ENCODE results near the gene ATP11C.
"Not testable (repeated sequence)": the region's sequence is repeated elsewhere in the genome, so short reads cannot be mapped to it uniquely, and the experiment has no call there.

Gene ATP11C

GRCh38 chrX:139971394-139971749 is 38.5 kb upstream of the ATP11C start:
- H3K9ac ChIP-seq, result no peak overlapping the region
- no peak overlapping the region for H2AFZ ChIP-seq (ENCODE audit: low read depth)
- no peak overlapping the region for H3K4me2 ChIP-seq

DNA sequence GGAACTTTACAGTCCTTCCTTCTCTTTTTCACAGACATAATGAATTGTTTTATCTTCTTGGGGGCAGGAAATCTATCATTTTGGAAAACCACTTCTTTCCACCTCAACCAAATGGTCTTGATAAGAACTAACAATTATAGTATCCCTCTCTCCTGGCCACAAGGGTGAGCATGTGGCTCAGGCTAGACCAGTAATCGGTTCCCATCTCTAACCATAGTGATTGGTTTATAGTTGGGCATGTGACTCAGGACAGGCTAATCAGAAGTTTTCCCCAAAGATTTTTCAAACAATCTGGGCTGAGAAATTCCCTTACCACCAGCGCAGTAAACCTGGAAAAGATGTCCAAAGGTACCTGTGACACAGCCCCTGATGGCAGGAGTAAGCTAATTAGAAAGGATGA is 36.4 kb upstream of the ATP11C start:
- no peak for TF ChIP-seq CTCF (conservative IDR thresholded peaks at IDR 0.05; ENCODE audit: low read depth, low read length)
- no peak overlapping the region for H3K4me3 ChIP-seq (IDR thresholded peaks at IDR 0.05; ENCODE audit: insufficient read depth, low read depth, low read length)

More at GRCh38 chrX:139971394-139971749, 38.5 kb upstream of the ATP11C start:
- Histone ChIP-seq H3K4me3 (IDR thresholded peaks at IDR 0.05; ENCODE audit: insufficient read depth, low read depth, low read length) (no peak overlapping the region), H3K4me1 (ENCODE audit: low read depth, poor library complexity, severe bottlenecking) (no peaks in the 10 kb centered on the region), H3K36me3 (ENCODE audit: insufficient read depth) (no peaks in the 10 kb centered on the region), H3K27me3 (ENCODE audit: insufficient read depth, low read depth) (no peaks in the 10 kb centered on the region), H4K20me1 (ENCODE audit: insufficient read depth) (no peaks in the 10 kb centered on the region), H3K27ac (no peak overlapping the region), H3K79me2 (ENCODE audit: insufficient read depth, low read depth) (no peaks in the 10 kb centered on the region)
- no peak for TF ChIP-seq CTCF (conservative IDR thresholded peaks at IDR 0.05; ENCODE audit: low read depth, low read length)

GRCh38 chrX:139967750-139968149 is 34.9 kb upstream of the ATP11C start:
- Histone ChIP-seq H3K4me1 (ENCODE audit: low read depth, poor library complexity, severe bottlenecking) (no peaks in the 10 kb centered on the region), H3K79me2 (ENCODE audit: insufficient read depth, low read depth) (no peaks in the 10 kb centered on the region), H2AFZ (ENCODE audit: low read depth) (no peak overlapping the region), H3K9ac (no peak overlapping the region), H3K4me3 (IDR thresholded peaks at IDR 0.05; ENCODE audit: insufficient read depth, low read depth, low read length) (no peak overlapping the region), H3K27ac (no peak overlapping the region), H3K4me2 (no peak overlapping the region), H4K20me1 (ENCODE audit: insufficient read depth) (no peaks in the 10 kb centered on the region), H3K36me3 (ENCODE audit: insufficient read depth) (no peaks in the 10 kb centered on the region), H3K27me3 (ENCODE audit: insufficient read depth, low read depth) (no peaks in the 10 kb centered on the region)
- TF ChIP-seq CTCF (conservative IDR thresholded peaks at IDR 0.05; ENCODE audit: low read depth, low read length), result no peak

More for the DNA sequence above, 36.4 kb upstream of the ATP11C start:
- Histone ChIP-seq H2AFZ (ENCODE audit: low read depth) (no peak overlapping the region), H3K4me1 (ENCODE audit: low read depth, poor library complexity, severe bottlenecking) (no peaks in the 10 kb centered on the region), H3K27me3 (ENCODE audit: insufficient read depth, low read depth) (no peaks in the 10 kb centered on the region), H3K9ac (no peak overlapping the region), H3K36me3 (ENCODE audit: insufficient read depth) (no peaks in the 10 kb centered on the region), H3K79me2 (ENCODE audit: insufficient read depth, low read depth) (no peaks in the 10 kb centered on the region), H4K20me1 (ENCODE audit: insufficient read depth) (no peaks in the 10 kb centered on the region), H3K4me2 (no peak overlapping the region), H3K27ac (no peak overlapping the region)

DNA sequence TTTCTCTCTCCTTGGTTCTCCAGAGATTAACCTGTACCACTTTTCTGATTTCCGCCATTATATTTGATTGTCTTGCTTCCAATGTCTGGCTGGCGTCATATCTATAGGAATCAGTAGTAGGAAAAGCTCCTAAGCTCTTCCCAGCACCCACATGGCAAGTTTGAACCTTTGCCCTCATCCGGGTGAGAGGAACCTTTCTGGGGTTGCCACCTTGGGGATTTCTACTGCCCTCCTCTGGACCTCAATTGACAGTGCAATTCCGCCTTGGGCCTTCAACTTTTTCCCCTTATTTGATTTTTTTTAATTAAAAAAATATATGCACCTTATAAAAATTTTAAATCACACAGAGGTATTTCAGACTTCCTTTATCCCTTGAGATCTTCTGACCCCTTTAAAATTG is 34.4 kb upstream of the ATP11C start:
- H3K79me2 ChIP-seq (ENCODE audit: insufficient read depth, low read depth), result no peaks in the 10 kb centered on the region
- H3K4me1 ChIP-seq (ENCODE audit: low read depth, poor library complexity, severe bottlenecking), result no peaks in the 10 kb centered on the region
- TF ChIP-seq CTCF (conservative IDR thresholded peaks at IDR 0.05; ENCODE audit: low read depth, low read length), result no peak
- no peak overlapping the region for H3K4me3 ChIP-seq (IDR thresholded peaks at IDR 0.05; ENCODE audit: insufficient read depth, low read depth, low read length)
- H3K27me3 ChIP-seq (ENCODE audit: insufficient read depth, low read depth), result no peaks in the 10 kb centered on the region
- H3K9ac ChIP-seq, result no peak overlapping the region
- H3K4me2 ChIP-seq, result no peak overlapping the region
- no peak overlapping the region for H3K27ac ChIP-seq
- no peaks in the 10 kb centered on the region for H3K36me3 ChIP-seq (ENCODE audit: insufficient read depth)
- no peaks in the 10 kb centered on the region for H4K20me1 ChIP-seq (ENCODE audit: insufficient read depth)
- no peak overlapping the region for H2AFZ ChIP-seq (ENCODE audit: low read depth)

GRCh38 chrX:139966159-139966558 is 33.3 kb upstream of the ATP11C start:
- not testable (repeated sequence) for H3K4me1 ChIP-seq (ENCODE audit: low read depth, poor library complexity, severe bottlenecking); H3K9ac ChIP-seq; H3K27me3 ChIP-seq (ENCODE audit: insufficient read depth, low read depth); H3K4me3 ChIP-seq (IDR thresholded peaks at IDR 0.05; ENCODE audit: insufficient read depth, low read depth, low read length); H2AFZ ChIP-seq (ENCODE audit: low read depth); H3K27ac ChIP-seq; H3K4me2 ChIP-seq; H4K20me1 ChIP-seq (ENCODE audit: insufficient read depth); H3K79me2 ChIP-seq (ENCODE audit: insufficient read depth, low read depth); H3K36me3 ChIP-seq (ENCODE audit: insufficient read depth)
- TF ChIP-seq CTCF (conservative IDR thresholded peaks at IDR 0.05; ENCODE audit: low read depth, low read length), result peak; percentile 23; the same call in 1 of the 2 replicates
